ENCODE results near the gene PARPBP.

The PARPBP gene

GRCh38 chr12:102095677-102096263 is 24.2 kb upstream of the PARPBP start:
- ATAC-seq (ENCODE audit: low read depth) (peak; percentile 60; the same call in 1 of the 3 replicates), DNase-seq (ENCODE audit: low spot score) (no peak)
- H3K4me3 ChIP-seq (ENCODE audit: severe bottlenecking), result no peak overlapping the region
- H3K27me3 ChIP-seq (ENCODE audit: insufficient read depth, poor library complexity, severe bottlenecking), result no peaks in the 10 kb centered on the region
- H3K4me1 ChIP-seq (ENCODE audit: insufficient read depth, poor library complexity, severe bottlenecking), result no peaks in the 10 kb centered on the region
- no peaks in the 10 kb centered on the region for H3K9me3 ChIP-seq (ENCODE audit: severe bottlenecking)
- no peak overlapping the region for H3K27ac ChIP-seq (ENCODE audit: poor library complexity, severe bottlenecking)
- TF ChIP-seq CTCF (IDR thresholded peaks at IDR 0.05; ENCODE audit: poor library complexity, severe bottlenecking), result peak; percentile 68
- H3K36me3 ChIP-seq (ENCODE audit: low read depth), result peaks cover 86% of the 10 kb centered on the region

GRCh38 chr12:102096855-102097254 is 23.1 kb upstream of the PARPBP start:
- H3K27ac ChIP-seq (ENCODE audit: poor library complexity, severe bottlenecking), result no peak overlapping the region
- no peaks in the 10 kb centered on the region for H3K4me1 ChIP-seq (ENCODE audit: insufficient read depth, poor library complexity, severe bottlenecking)
- no peaks in the 10 kb centered on the region for H3K27me3 ChIP-seq (ENCODE audit: insufficient read depth, poor library complexity, severe bottlenecking)
- DNase-seq (ENCODE audit: low spot score) (no peak), ATAC-seq (ENCODE audit: low read depth) (no peak)
- TF ChIP-seq CTCF (IDR thresholded peaks at IDR 0.05; ENCODE audit: poor library complexity, severe bottlenecking), result no peak
- no peak overlapping the region for H3K4me3 ChIP-seq (ENCODE audit: severe bottlenecking)
- no peaks in the 10 kb centered on the region for H3K9me3 ChIP-seq (ENCODE audit: severe bottlenecking)
- H3K36me3 ChIP-seq (ENCODE audit: low read depth), result peaks cover 95% of the 10 kb centered on the region

- Histone ChIP-seq H3K9me3 (ENCODE audit: severe bottlenecking) (no peaks in the 10 kb centered on the region), H3K4me3 (ENCODE audit: severe bottlenecking) (no peak overlapping the region), H3K36me3 (ENCODE audit: low read depth) (peaks cover 97% of the 10 kb centered on the region), H3K27ac (ENCODE audit: poor library complexity, severe bottlenecking) (no peak overlapping the region), H3K27me3 (ENCODE audit: insufficient read depth, poor library complexity, severe bottlenecking) (no peaks in the 10 kb centered on the region), H3K4me1 (ENCODE audit: insufficient read depth, poor library complexity, severe bottlenecking) (no peaks in the 10 kb centered on the region)
- TF ChIP-seq CTCF (IDR thresholded peaks at IDR 0.05; ENCODE audit: poor library complexity, severe bottlenecking), result no peak
- ATAC-seq (ENCODE audit: low read depth) (no peak), DNase-seq (ENCODE audit: low spot score) (no peak)
Measured at GRCh38 chr12:102106905-102107304, 13.1 kb upstream of the PARPBP start.

- no peak overlapping the region for H3K27ac ChIP-seq (ENCODE audit: poor library complexity, severe bottlenecking)
- no peaks in the 10 kb centered on the region for H3K27me3 ChIP-seq (ENCODE audit: insufficient read depth, poor library complexity, severe bottlenecking)
- peaks cover 94% of the 10 kb centered on the region for H3K36me3 ChIP-seq (ENCODE audit: low read depth)
- no peak for DNase-seq (ENCODE audit: low spot score)
- peak; percentile 45; the same call in 2 of the 3 replicates for ATAC-seq (ENCODE audit: low read depth)
- TF ChIP-seq CTCF (IDR thresholded peaks at IDR 0.05; ENCODE audit: poor library complexity, severe bottlenecking), result no peak
- H3K9me3 ChIP-seq (ENCODE audit: severe bottlenecking), result no peaks in the 10 kb centered on the region
- no peaks in the 10 kb centered on the region for H3K4me1 ChIP-seq (ENCODE audit: insufficient read depth, poor library complexity, severe bottlenecking)
- no peak overlapping the region for H3K4me3 ChIP-seq (ENCODE audit: severe bottlenecking)
Measured at GRCh38 chr12:102107970-102108369, 12.0 kb upstream of the PARPBP start.

GRCh38 chr12:102110782-102111181 is 9.2 kb upstream of the PARPBP start:
- Histone ChIP-seq H3K27ac (ENCODE audit: poor library complexity, severe bottlenecking) (no peak overlapping the region), H3K4me3 (ENCODE audit: severe bottlenecking) (no peak overlapping the region), H3K36me3 (ENCODE audit: low read depth) (peaks cover 89% of the 10 kb centered on the region), H3K9me3 (ENCODE audit: severe bottlenecking) (no peaks in the 10 kb centered on the region), H3K27me3 (ENCODE audit: insufficient read depth, poor library complexity, severe bottlenecking) (no peaks in the 10 kb centered on the region), H3K4me1 (ENCODE audit: insufficient read depth, poor library complexity, severe bottlenecking) (no peaks in the 10 kb centered on the region)
- DNase-seq (ENCODE audit: low spot score) (no peak), ATAC-seq (ENCODE audit: low read depth) (no peak)
- TF ChIP-seq CTCF (IDR thresholded peaks at IDR 0.05; ENCODE audit: poor library complexity, severe bottlenecking), result no peak
